Activated B cell treated with CpG ODN at 0.5 μM for 24 hours (primary cell): ENCODE data around the gene DHX58. TPM values are rescaled to one million over a fixed set of nuclear protein-coding genes. Genes with fewer than 3 reads are reported as not detected.
A peak's percentile ranks its signal among the peaks of the same experiment; 100 is the strongest.

Source experiments
- ATAC-seq: fragments of 200-7000 bp; cut with Tn5 transposase; one replicate; pipeline ENCODE4 v1.10.0; 2021; ENCODE audit warnings: low read depth, mild to moderate bottlenecking, moderate library complexity
- CTCF ChIA-PET: fragments of 350-600 bp; sonication (Branson Sonifier 250); formaldehyde crosslinking; loops from one replicate; lab custom pipeline; 2021; ENCODE audit warnings: antibody characterized with exemption; lab: Charles Lee
- POLR2A ChIA-PET: fragments of 350-600 bp; sonication (Branson Sonifier 250); formaldehyde crosslinking; loops from one replicate; lab custom pipeline; 2021; ENCODE audit warnings: antibody characterized with exemption; lab: Charles Lee
- DNase-seq: peaks from one replicate; pipeline ENCODE4 v3.0.0; 2022
- H3K27ac Mint-ChIP-seq: one replicate; pipeline ENCODE4 v1.8.0; 2020; ENCODE audit warnings: mixed read lengths
- H3K27me3 Mint-ChIP-seq: one replicate; pipeline ENCODE4 v1.8.0; 2021; ENCODE audit warnings: mixed read lengths
- H3K36me3 Mint-ChIP-seq: one replicate; pipeline ENCODE4 v1.8.0; 2021; ENCODE audit warnings: low read depth, mixed read lengths
- H3K4me1 Mint-ChIP-seq: one replicate; pipeline ENCODE4 v1.8.0; 2021; ENCODE audit warnings: mixed read lengths
- H3K4me3 Mint-ChIP-seq: one replicate; pipeline ENCODE4 v1.8.0; 2020; ENCODE audit warnings: mild to moderate bottlenecking, mixed read lengths
- H3K9me3 Mint-ChIP-seq: one replicate; pipeline ENCODE4 v1.8.0; 2020; ENCODE audit warnings: mixed read lengths
- intact Hi-C: fragments of 100-400 bp; cut with micrococcal nuclease; formaldehyde crosslinking; loops from one replicate; pipeline ENCODE4 v1.15.1; 2024
- total RNA-seq: library from RNA; stranded (reverse); gene quantifications from 2 replicates; pipeline ENCODE4 v1.2.3, GENCODE V29; 2022
- TF ChIP-seq, protein P1 (sequence below): fragments of 200-600 bp; IDR thresholded peaks from one replicate; pipeline ENCODE4 v1.8.0; 2022; ENCODE audit warnings: antibody characterized with exemption, mild to moderate bottlenecking

Gene DHX58
- total RNA-seq, 1 donor from 2014 or later = 22.4 TPM

DNA sequence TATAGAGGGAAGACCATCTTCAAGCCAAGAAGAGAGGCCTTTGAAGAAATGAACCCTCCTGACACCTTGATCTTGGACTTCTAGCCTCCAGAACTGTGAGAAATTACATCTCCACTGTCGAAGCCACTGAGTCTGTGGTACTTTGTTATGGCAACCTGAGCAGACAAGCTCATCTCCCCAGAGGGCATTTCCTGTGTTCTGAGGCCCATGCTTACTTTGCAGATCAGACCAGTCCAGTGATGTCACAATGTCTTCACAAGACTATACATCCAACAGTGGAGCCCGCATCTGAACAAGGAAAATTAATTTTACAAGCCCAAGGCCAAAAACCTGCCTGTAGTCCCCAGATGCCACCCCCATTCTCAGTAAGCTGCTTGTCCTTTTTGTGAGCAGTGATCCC lies 47.3 kb downstream of the DHX58 start:
- peaks cover 20% of the 10 kb centered on the region for H3K4me1 Mint-ChIP-seq
- no peak for ATAC-seq
- intact Hi-C loops = no loop called here

DNA sequence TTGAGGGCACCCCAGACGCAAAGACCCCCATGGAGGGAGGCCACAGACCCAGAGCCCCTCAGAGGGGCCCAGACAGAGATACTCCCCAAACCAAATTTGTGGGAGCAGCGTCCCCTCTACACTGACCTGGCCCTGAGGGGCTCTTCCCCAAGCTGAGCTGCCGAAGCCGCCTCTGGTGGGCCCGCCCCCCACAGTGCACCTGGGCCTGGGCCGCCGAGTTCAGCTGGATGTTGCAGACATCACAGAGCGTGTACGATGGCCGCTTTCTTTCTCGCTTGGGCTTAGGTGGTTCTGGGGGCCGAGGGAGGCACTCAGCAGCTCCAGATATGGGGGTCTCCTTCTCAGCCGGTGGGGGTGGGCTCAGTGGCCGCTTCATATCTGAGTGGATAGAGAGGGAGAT lies 49.8 kb downstream of the DHX58 start:
- intact Hi-C loops = loop anchor here (1.0 kb wide), 3 partner anchors 37 to 99 kb away; no protein-coding TSS in a partner anchor
- peaks cover 20% of the 10 kb centered on the region for H3K4me1 Mint-ChIP-seq
- no peak overlapping the region for H3K27ac Mint-ChIP-seq
- H3K4me3 Mint-ChIP-seq = no peak overlapping the region
- ChIA-PET CTCF (interaction anchor here (1.1 to 1.7 kb wide), 2 partner anchors 21 to 98 kb away, joined by 3 to 4 read pairs; no protein-coding TSS in a partner anchor), POLR2A (interaction anchor here (0.9 kb wide), 1 partner anchor 37 kb away, joined by 3 read pairs; no protein-coding TSS in a partner anchor)
- H3K9me3 Mint-ChIP-seq = no peaks in the 10 kb centered on the region
- no peak for DNase-seq
- TF ChIP-seq, protein P1, sequence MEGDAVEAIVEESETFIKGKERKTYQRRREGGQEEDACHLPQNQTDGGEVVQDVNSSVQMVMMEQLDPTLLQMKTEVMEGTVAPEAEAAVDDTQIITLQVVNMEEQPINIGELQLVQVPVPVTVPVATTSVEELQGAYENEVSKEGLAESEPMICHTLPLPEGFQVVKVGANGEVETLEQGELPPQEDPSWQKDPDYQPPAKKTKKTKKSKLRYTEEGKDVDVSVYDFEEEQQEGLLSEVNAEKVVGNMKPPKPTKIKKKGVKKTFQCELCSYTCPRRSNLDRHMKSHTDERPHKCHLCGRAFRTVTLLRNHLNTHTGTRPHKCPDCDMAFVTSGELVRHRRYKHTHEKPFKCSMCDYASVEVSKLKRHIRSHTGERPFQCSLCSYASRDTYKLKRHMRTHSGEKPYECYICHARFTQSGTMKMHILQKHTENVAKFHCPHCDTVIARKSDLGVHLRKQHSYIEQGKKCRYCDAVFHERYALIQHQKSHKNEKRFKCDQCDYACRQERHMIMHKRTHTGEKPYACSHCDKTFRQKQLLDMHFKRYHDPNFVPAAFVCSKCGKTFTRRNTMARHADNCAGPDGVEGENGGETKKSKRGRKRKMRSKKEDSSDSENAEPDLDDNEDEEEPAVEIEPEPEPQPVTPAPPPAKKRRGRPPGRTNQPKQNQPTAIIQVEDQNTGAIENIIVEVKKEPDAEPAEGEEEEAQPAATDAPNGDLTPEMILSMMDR = no peak
- ATAC-seq = no peak
- no peaks in the 10 kb centered on the region for H3K27me3 Mint-ChIP-seq
- H3K36me3 Mint-ChIP-seq = no peaks in the 10 kb centered on the region

More for the DNA sequence above, 47.3 kb downstream of the DHX58 start:
- ChIA-PET POLR2A (interaction anchor here (0.9 to 1.3 kb wide), 2 partner anchors 48 to 51 kb away, joined by 3 to 4 read pairs; partner anchors contain the start of gene DNAJC7), CTCF (interaction anchor here (0.8 to 5.5 kb wide), 7 partner anchors 19 to 102 kb away, joined by 3 to 72 read pairs (median 4); partner anchors contain the start of genes DNAJC7 and KAT2A)
- DNase-seq = no peak
- TF ChIP-seq, protein P1 = no peak
- no peaks in the 10 kb centered on the region for H3K36me3 Mint-ChIP-seq
- H3K9me3 Mint-ChIP-seq = no peaks in the 10 kb centered on the region
- no peaks in the 10 kb centered on the region for H3K27me3 Mint-ChIP-seq
- peak overlapping the region; percentile 50 for H3K27ac Mint-ChIP-seq
- no peak overlapping the region for H3K4me3 Mint-ChIP-seq

DNA sequence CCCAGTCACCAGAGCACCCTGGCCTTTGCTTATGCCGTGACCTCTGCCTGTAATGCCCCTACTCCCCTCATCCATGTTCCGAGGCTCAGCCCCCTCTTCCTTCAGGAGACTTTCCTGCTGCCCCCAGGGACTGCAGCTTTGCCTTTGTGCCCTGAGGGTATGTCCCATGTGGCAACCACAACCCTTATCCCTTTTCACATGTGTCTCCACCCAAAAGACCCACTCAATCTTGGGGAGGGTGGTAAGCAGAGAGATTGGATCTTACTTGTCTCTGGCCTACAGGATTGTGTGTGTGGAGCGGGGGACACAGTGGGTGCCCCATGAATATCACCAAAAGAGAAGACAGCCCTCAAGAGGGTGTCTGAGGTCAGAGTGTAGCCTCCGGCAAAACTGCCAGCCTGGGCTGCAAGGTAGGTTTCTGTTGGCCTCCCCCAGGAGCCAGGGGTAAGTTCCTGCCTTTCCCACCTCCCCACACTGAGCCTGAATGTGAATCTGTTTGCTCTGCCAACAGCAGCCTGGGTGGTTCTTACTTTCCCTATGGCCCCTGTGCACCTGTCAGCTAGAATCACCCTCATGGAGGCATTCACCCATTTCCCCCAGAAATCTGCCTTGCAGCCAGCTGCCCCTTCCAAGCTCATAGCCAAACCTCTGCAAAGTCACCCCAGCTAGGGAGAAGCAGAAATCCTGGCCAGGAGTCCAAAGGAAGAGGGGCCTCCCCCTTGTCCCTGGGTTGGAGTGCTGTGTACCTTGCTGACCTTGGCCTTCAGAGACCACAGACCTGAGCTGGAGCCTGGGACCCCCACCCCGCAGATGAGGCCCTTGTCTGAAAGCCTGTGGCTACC lies 50.6 kb downstream of the DHX58 start:
- TF ChIP-seq, protein P1 = no peak
- ChIA-PET CTCF (interaction anchor here (1.1 to 1.7 kb wide), 4 partner anchors 20 to 97 kb away, joined by 3 to 4 read pairs (median 4); no protein-coding TSS in a partner anchor), POLR2A (interaction anchor here (1.1 kb wide), 1 partner anchor 63 kb away, joined by 3 read pairs; no protein-coding TSS in a partner anchor)
- no peaks in the 10 kb centered on the region for H3K36me3 Mint-ChIP-seq
- no peaks in the 10 kb centered on the region for H3K9me3 Mint-ChIP-seq
- no peak overlapping the region for H3K4me3 Mint-ChIP-seq
- H3K4me1 Mint-ChIP-seq = peaks cover 16% of the 10 kb centered on the region
- ATAC-seq (no peak), DNase-seq (no peak)
- H3K27me3 Mint-ChIP-seq = no peaks in the 10 kb centered on the region
- H3K27ac Mint-ChIP-seq = no peak overlapping the region
- intact Hi-C loops = no loop called here

DNA sequence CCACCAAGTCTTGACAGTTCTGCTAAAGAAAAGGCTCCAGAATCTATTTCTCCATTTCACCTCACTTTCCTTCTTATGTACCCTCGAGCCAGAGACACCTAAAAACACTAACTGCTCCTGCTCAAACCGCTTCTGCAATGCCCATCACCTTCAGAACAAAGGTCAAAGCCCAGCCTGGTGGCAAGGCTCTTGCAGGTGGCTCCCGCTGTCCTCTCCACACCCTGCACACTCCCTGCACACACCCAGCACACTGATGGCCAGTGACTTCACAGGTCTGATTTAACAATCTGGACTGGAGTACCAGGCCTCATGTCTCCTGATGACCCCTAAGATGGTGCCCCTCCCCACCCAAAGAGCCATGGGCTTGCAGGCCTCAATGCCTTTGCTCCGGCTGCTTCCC lies 52.3 kb downstream of the DHX58 start:
- peaks cover 16% of the 10 kb centered on the region for H3K4me1 Mint-ChIP-seq
- no peak overlapping the region for H3K4me3 Mint-ChIP-seq
- ATAC-seq = no peak
- H3K9me3 Mint-ChIP-seq = no peaks in the 10 kb centered on the region
- ChIA-PET CTCF (interaction anchor here (1.7 kb wide), 1 partner anchor 95 kb away, joined by 4 read pairs; no protein-coding TSS in a partner anchor), POLR2A (no interaction called here)
- H3K27ac Mint-ChIP-seq = no peak overlapping the region
- no peak for DNase-seq
- TF ChIP-seq, protein P1 = no peak
- intact Hi-C loops = no loop called here
- peaks cover 2% of the 10 kb centered on the region for H3K27me3 Mint-ChIP-seq
- no peaks in the 10 kb centered on the region for H3K36me3 Mint-ChIP-seq

DNA sequence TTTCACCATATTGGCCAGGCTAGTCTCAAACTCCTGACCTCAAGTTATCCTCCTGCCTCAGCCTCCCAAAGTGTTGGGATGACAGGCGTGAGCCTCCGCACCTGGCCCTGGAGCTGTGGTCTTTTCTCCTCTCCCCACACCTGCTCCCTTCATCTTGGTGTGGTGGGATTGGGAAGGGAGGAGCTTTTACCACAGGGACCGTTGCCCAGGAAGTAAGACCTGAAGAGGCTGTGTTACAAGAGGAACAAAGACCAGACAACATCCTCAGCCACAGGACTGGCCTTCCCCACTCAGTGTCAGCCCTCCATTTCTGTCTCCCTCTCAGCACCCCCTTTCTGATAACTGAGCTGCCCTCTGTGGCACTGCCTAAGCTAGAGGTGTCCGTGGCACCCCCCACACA lies 52.7 kb downstream of the DHX58 start:
- peaks cover 6% of the 10 kb centered on the region for H3K27me3 Mint-ChIP-seq
- CTCF ChIA-PET = no interaction called here

More for the DNA sequence above, 52.7 kb downstream of the DHX58 start:
- Mint-ChIP-seq H3K27ac (no peak overlapping the region), H3K9me3 (no peaks in the 10 kb centered on the region), H3K4me1 (peaks cover 15% of the 10 kb centered on the region), H3K4me3 (no peak overlapping the region), H3K36me3 (no peaks in the 10 kb centered on the region)
- ATAC-seq (no peak), DNase-seq (no peak)
- TF ChIP-seq, protein P1 = no peak
- POLR2A ChIA-PET = no interaction called here
- intact Hi-C loops = no loop called here
